Lower leg skin (tissue), 4 donors: Measurements from ENCODE around the gene GRPR. TPM values are rescaled to one million over a fixed set of nuclear protein-coding genes. Genes with fewer than 3 reads are reported as not detected.
"Not testable (repeated sequence)": the region's sequence is repeated elsewhere in the genome, so short reads cannot be mapped to it uniquely, and the experiment has no call there.

Source experiments
- DNase-seq, 2 donors: peaks; one replicate each; pipeline ENCODE4 v3.0.0-alpha.2; 2019; ENCODE audit warnings: low spot score in 2 of 2
- H3K4me3 ChIP-seq: fragments of 200-600 bp; sonication (generic); 2 replicates; pipeline ENCODE4 v1.5.1; 2017; ENCODE audit warnings: mild to moderate bottlenecking, low read depth; ENCODE audit not compliant: poor library complexity, severe bottlenecking
- POLR2A ChIP-seq, 2 donors: fragments of 450-650 bp; IDR thresholded peaks; one replicate each; pipeline ENCODE4 v1.6.1; 2016 to 2017; ENCODE audit warnings: antibody characterized with exemption in 2 of 2, mild to moderate bottlenecking in 1 of 2, moderate library complexity in 1 of 2
- WGBS, 2 donors: methylation state at CpG; one replicate each; pipeline ENCODE4 v1.1.5; 2018; 5-methylcytosine and 5-hydroxymethylcytosine counted together
- intact Hi-C: fragments of 100-400 bp; cut with DNase I; formaldehyde crosslinking; loops from one replicate; pipeline ENCODE4 v1.15.0; 2023; ENCODE audit warnings: low total_unique reads
- total RNA-seq, 4 donors: library from RNA; depleted of rRNA; stranded (reverse); fragments of >200 nt; gene quantifications; one replicate each; pipeline ENCODE4 v1.1.0, GENCODE V29; 2016
- TF ChIP-seq, protein P1 (sequence below), 3 donors: fragments of 450-650 bp; IDR thresholded peaks; one replicate each; pipeline ENCODE4 v1.5.1; 2016; ENCODE audit warnings: antibody characterized with exemption in 3 of 3, mild to moderate bottlenecking in 3 of 3, moderate library complexity in 2 of 3

GRPR gene
- total RNA-seq, 4 donors from 2014 or later, result not detected

DNA sequence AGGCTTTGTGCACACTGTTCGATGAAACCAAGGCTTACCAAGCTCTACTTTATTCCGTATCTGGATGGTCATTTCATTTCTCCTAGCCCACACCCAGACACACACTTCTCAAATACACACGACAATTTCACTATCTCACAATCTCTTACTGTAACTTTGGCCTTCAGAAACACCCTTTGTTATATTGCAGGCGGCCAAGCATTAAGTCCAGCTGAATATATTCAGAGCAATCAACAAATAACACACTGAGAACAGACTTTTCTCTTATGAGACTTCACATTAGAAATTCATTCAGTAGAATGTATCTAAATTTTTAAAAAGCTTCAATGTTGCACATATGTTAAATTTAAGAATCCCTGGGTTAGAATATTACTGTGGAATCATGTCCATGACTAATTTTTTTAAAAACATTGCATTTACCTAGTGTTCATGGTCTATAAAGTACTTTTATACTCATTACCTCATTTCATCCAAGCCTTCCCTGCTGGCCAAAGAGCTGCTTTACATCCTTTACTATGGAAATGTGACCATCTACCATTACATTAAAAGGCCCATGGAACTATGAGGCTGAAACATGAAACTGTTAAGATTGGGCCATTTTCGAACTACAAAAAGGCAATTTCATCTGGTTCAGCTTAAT, 33.4 kb downstream of the GRPR start:
- intact Hi-C loops, result no loop called here

DNA sequence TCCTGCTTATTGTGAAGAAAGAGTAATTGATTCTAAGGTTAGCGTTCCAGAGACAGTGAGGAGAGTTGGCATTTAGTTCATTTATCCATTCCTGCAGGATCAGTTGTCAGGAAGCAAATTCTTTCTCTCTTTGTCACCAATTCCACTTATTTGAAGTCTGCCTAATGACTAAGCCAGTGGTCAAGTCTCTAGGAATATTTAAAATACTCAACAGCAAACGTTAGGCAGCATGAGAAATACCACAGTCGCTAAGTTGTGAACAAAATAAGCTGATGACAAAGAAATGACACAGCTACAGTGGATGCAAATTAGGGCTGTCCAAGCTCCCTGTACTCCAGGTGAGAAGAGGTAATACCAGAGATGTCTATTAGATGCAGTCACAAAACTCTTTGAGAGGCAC, 37.4 kb downstream of the GRPR start:
- TF ChIP-seq POLR2A (IDR thresholded peaks at IDR 0.05), result no peak
- TF ChIP-seq, protein P1, sequence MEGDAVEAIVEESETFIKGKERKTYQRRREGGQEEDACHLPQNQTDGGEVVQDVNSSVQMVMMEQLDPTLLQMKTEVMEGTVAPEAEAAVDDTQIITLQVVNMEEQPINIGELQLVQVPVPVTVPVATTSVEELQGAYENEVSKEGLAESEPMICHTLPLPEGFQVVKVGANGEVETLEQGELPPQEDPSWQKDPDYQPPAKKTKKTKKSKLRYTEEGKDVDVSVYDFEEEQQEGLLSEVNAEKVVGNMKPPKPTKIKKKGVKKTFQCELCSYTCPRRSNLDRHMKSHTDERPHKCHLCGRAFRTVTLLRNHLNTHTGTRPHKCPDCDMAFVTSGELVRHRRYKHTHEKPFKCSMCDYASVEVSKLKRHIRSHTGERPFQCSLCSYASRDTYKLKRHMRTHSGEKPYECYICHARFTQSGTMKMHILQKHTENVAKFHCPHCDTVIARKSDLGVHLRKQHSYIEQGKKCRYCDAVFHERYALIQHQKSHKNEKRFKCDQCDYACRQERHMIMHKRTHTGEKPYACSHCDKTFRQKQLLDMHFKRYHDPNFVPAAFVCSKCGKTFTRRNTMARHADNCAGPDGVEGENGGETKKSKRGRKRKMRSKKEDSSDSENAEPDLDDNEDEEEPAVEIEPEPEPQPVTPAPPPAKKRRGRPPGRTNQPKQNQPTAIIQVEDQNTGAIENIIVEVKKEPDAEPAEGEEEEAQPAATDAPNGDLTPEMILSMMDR (IDR thresholded peaks at IDR 0.05), result no peak
- no peak for DNase-seq
- no peak overlapping the region for H3K4me3 ChIP-seq
- intact Hi-C loops, result no loop called here
- 60 to 70% methylated on average over 3 of the region's 3 CpGs for WGBS, 2 donors

More for the DNA sequence above, 33.4 kb downstream of the GRPR start:
- no peak for TF ChIP-seq POLR2A (IDR thresholded peaks at IDR 0.05)
- DNase-seq, result no peak
- WGBS, 2 donors, result 89 to 93% methylated on average over 5 of the region's 5 CpGs
- no peak overlapping the region for H3K4me3 ChIP-seq

DNA sequence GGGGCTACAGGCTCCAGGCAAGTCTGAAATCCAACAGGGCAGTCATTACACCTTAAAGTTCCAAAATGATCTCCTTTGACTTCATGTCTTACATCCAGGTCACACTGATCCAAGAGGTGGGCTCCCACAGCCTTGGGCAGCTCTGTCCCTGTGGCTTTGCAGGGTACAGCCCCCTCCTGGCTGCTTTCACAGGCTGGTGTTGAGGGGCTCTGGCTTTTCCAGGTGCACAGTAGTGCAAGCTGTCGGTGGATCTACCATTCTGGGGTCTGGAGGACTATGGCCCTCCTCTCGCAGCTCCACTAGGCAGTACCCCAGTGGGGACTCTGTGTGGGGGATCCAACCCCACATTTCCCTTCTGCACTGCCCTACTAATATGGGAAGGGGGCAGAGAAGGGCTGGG, 37.8 kb downstream of the GRPR start:
- 92 to 93% methylated on average over 2 of the region's 2 CpGs for WGBS, 2 donors
- DNase-seq, intact Hi-C loops, H3K4me3 ChIP-seq: not testable (repeated sequence)

DNA sequence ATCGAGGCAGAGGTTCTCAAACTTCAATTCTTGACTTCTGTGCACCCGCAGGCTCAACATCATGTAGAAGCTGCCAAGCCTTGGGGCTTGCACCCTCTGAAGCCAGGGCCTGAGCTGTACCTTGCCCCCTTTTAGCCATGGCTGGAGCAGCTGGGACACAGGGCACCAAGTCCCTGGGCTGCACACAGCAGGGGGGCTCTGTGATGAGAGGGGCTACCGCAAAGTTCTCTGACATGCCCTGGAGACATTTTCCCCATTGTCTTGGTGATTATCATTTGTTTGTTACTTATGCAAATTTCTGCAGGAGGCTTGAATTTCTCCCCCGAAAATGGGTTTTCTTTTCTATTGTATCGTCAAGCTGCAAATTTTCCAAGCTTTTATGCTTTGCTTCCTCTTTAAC, 39.0 kb downstream of the GRPR start:
- no peak for DNase-seq
- TF ChIP-seq, protein P1 (IDR thresholded peaks at IDR 0.05), result no peak
- TF ChIP-seq POLR2A (IDR thresholded peaks at IDR 0.05), result no peak
- H3K4me3 ChIP-seq, result no peak overlapping the region
- WGBS, 2 donors, result 41 to 71% methylated on average over 3 to 5 of the region's 5 CpGs
- intact Hi-C loops, result no loop called here

DNA sequence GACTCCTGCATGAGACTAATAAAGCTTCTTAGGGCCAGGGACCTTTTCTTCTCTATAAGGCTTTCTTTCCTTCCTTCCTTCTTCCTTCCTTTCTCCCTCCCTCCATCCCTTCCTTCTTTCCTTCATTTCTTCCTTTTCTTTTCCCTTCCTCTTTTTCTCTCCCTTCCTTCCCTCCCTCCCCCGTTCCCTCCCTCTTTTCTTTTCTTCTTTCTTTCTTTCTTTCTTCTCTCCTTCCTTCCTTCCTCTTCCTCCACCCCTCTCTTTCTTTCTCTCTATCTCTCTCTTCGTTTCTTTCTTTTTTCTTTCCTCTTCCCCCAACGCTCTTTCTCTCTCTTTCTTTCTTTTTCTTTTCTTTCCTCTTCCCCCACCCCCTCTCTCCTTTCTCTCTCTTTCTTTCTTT, 41.4 kb downstream of the GRPR start:
- 85 to 87% methylated on average over 3 of the region's 3 CpGs for WGBS, 2 donors
- DNase-seq, result no peak
- H3K4me3 ChIP-seq, result no peak overlapping the region
- TF ChIP-seq POLR2A (IDR thresholded peaks at IDR 0.05), result no peak
- TF ChIP-seq, protein P1 (IDR thresholded peaks at IDR 0.05), result no peak
- intact Hi-C loops, result no loop called here

DNA sequence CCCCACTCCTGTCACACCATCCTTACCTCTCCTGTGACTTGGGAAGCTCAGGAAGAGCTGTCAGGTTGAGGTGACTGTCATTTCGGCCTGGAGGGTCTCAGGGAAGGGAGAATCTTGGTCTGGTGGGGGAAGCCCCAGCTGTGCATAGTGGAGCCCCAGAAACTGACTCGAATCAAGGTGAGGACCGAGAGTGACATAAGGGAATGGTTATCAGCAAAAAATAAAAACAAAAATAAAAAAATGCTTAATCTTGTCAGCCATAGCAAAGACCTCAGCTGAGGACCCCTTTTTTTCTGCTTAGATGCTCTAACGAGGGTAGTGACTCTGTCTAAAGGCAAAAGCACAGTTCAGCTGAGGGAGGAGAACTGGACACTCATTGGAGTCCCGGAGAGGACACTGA, 43.8 kb downstream of the GRPR start, which contains the start of gene MAGEB17:
TSS of gene MAGEB17 (plus strand) at position 301 of the 400 bp plus-strand sequence. CDS start 2,902 bp downstream, outside the sequence.
- no peak within 1 kb of the TSS for H3K4me3 ChIP-seq
- DNase-seq, result no peak
- TF ChIP-seq, protein P1 (IDR thresholded peaks at IDR 0.05), result no peak
- TF ChIP-seq POLR2A (IDR thresholded peaks at IDR 0.05), result no peak
- 71 to 77% methylated on average over 5 of the region's 5 CpGs for WGBS, 2 donors
- intact Hi-C loops, result no loop called here

DNA sequence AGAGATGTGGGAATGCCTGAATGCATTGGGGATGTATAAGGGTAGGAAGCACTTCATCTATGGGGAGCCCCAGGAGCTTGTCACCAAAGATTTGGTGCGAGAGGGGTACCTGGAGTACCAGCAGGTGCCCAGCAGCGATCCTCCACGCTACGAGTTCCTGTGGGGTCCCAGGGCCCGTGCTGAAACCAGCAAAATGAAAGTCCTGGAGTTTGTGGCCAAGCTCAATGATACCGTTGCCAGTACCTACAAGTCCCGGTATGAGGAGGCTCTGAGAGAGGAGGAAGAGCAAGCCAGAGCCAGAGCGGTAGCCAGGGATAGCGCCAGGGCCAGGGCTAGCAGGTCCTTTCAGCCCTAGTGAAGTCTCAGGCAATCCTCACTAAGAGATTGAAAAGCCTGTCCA, 47.7 kb downstream of the GRPR start:
- TF ChIP-seq, protein P1 (IDR thresholded peaks at IDR 0.05), result no peak
- TF ChIP-seq POLR2A (IDR thresholded peaks at IDR 0.05), result no peak
- no peak for DNase-seq
- no peak overlapping the region for H3K4me3 ChIP-seq
- 96 to 100% methylated on average over 1 to 9 of the region's 9 CpGs for WGBS, 2 donors
- intact Hi-C loops, result no loop called here
